Osteoblast (primary cell): ENCODE measurements around the gene LRRC59. TPM values are rescaled to one million over a fixed set of nuclear protein-coding genes. Genes with fewer than 3 reads are reported as not detected.
A peak's percentile ranks its signal among the peaks of the same experiment; 100 is the strongest.

Experiments
- DNase-seq: peaks from one replicate; pipeline ENCODE4 v3.0.0; 2011; ENCODE audit warnings: low spot score, mixed read lengths; ENCODE audit not compliant: insufficient read length; ENCODE audit errors: missing footprints
- H2AFZ ChIP-seq: 2 replicates; pipeline ENCODE4 v1.6.0; 2011; ENCODE audit warnings: mild to moderate bottlenecking, low read length
- H3K27ac ChIP-seq: 2 replicates; pipeline ENCODE4 v1.5.1; 2011; ENCODE audit warnings: mild to moderate bottlenecking, low read depth, low read length, moderate library complexity
- H3K27me3 ChIP-seq: 2 replicates; pipeline ENCODE4 v1.6.0; 2012; ENCODE audit warnings: mild to moderate bottlenecking, control low read depth, inconsistent platforms, low read length, moderate library complexity; ENCODE audit not compliant: insufficient read depth
- H3K36me3 ChIP-seq: 2 replicates; pipeline ENCODE4 v1.5.1; 2011; ENCODE audit warnings: mild to moderate bottlenecking, low read length, control low read depth, moderate library complexity; ENCODE audit not compliant: insufficient read depth
- H3K4me1 ChIP-seq: 2 replicates; pipeline ENCODE4 v1.5.1; 2011; ENCODE audit warnings: mild to moderate bottlenecking, low read length, control low read depth, moderate library complexity; ENCODE audit not compliant: insufficient read depth
- H3K4me2 ChIP-seq: 2 replicates; pipeline ENCODE4 v1.6.0; 2011; ENCODE audit warnings: mild to moderate bottlenecking, low read length; ENCODE audit not compliant: insufficient read depth
- H3K4me3 ChIP-seq: fragments of 200-600 bp; sonication (generic); 3 replicates; pipeline ENCODE4 v1.5.1; 2012; ENCODE audit warnings: mild to moderate bottlenecking, low read length, inconsistent platforms; ENCODE audit not compliant: insufficient read depth
- H3K79me2 ChIP-seq: 2 replicates; pipeline ENCODE4 v1.6.0; 2012; ENCODE audit warnings: mild to moderate bottlenecking, low read length, control low read depth, inconsistent platforms; ENCODE audit not compliant: insufficient read depth
- H3K9me3 ChIP-seq: 2 replicates; pipeline ENCODE4 v1.5.1; 2011; ENCODE audit warnings: low read depth, low read length, control low read depth
- H4K20me1 ChIP-seq: 2 replicates; pipeline ENCODE4 v1.6.0; 2012; ENCODE audit warnings: mild to moderate bottlenecking, low read length, control low read depth; ENCODE audit not compliant: insufficient read depth
- total RNA-seq: library from RNA; depleted of rRNA; stranded (reverse); fragments of >200 nt; gene quantifications from 2 replicates; pipeline ENCODE4 v1.2.3, GENCODE V29; 2012
- TF ChIP-seq, protein P1 (sequence below): IDR thresholded peaks from 2 replicates; pipeline ENCODE4 v1.5.1; 2011; ENCODE audit warnings: mild to moderate bottlenecking, low read depth, low read length, moderate library complexity; ENCODE audit errors: extremely low read depth

LRRC59 gene
- 121 and 125 TPM in 2 replicates for total RNA-seq

- Histone ChIP-seq H3K27ac (peak within 1 kb of the TSS; percentile 93), H3K4me3 (peak within 1 kb of the TSS; percentile 94), H3K36me3 (peaks cover 29% of the 10 kb centered on the region), H4K20me1 (peaks cover 37% of the 10 kb centered on the region), H3K4me1 (peaks cover 21% of the 10 kb centered on the region), H3K79me2 (peaks cover 54% of the 10 kb centered on the region), H2AFZ (peak within 1 kb of the TSS; percentile 98), H3K4me2 (peak within 1 kb of the TSS; percentile 84), H3K9me3 (no peaks in the 10 kb centered on the region), H3K27me3 (no peaks in the 10 kb centered on the region)
- TF ChIP-seq, protein P1, sequence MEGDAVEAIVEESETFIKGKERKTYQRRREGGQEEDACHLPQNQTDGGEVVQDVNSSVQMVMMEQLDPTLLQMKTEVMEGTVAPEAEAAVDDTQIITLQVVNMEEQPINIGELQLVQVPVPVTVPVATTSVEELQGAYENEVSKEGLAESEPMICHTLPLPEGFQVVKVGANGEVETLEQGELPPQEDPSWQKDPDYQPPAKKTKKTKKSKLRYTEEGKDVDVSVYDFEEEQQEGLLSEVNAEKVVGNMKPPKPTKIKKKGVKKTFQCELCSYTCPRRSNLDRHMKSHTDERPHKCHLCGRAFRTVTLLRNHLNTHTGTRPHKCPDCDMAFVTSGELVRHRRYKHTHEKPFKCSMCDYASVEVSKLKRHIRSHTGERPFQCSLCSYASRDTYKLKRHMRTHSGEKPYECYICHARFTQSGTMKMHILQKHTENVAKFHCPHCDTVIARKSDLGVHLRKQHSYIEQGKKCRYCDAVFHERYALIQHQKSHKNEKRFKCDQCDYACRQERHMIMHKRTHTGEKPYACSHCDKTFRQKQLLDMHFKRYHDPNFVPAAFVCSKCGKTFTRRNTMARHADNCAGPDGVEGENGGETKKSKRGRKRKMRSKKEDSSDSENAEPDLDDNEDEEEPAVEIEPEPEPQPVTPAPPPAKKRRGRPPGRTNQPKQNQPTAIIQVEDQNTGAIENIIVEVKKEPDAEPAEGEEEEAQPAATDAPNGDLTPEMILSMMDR, result peak; percentile 89
- peak; percentile 91 for DNase-seq
These were observed at the start of gene LRRC59 for GRCh38 chr17:50397111-50397918. Gene LRRC59, minus strand, starts transcription at chr17:50397523. Its CDS starts 206 bp downstream, at chr17:50397317.

- no peak overlapping the region for H3K27ac ChIP-seq
- peaks cover 4% of the 10 kb centered on the region for H3K4me1 ChIP-seq
- H3K79me2 ChIP-seq, result no peaks in the 10 kb centered on the region
- no peaks in the 10 kb centered on the region for H3K27me3 ChIP-seq
- no peaks in the 10 kb centered on the region for H3K36me3 ChIP-seq
- H3K4me3 ChIP-seq, result no peak overlapping the region
- H4K20me1 ChIP-seq, result peaks cover 2% of the 10 kb centered on the region
- no peak overlapping the region for H3K4me2 ChIP-seq
- no peak overlapping the region for H2AFZ ChIP-seq
- DNase-seq, result no peak
- TF ChIP-seq, protein P1, result no peak
- no peaks in the 10 kb centered on the region for H3K9me3 ChIP-seq
These were observed 48.5 kb upstream of the LRRC59 start for GRCh38 chr17:50445730-50446325.

GRCh38 chr17:50444841-50445715 lies 47.8 kb upstream of the LRRC59 start:
- H4K20me1 ChIP-seq, result peaks cover 7% of the 10 kb centered on the region
- TF ChIP-seq, protein P1, result no peak
- H3K79me2 ChIP-seq, result peaks cover 7% of the 10 kb centered on the region
- H3K9me3 ChIP-seq, result no peaks in the 10 kb centered on the region
- H3K27me3 ChIP-seq, result no peaks in the 10 kb centered on the region
- H3K4me2 ChIP-seq, result no peak overlapping the region
- H3K27ac ChIP-seq, result no peak overlapping the region
- H3K4me3 ChIP-seq, result no peak overlapping the region
- peaks cover 4% of the 10 kb centered on the region for H3K4me1 ChIP-seq
- H2AFZ ChIP-seq, result no peak overlapping the region
- DNase-seq, result no peak
- no peaks in the 10 kb centered on the region for H3K36me3 ChIP-seq
